HG02623 (cell line): ENCODE measurements around the gene MBTPS1.
"Not testable (repeated sequence)": the region's sequence is repeated elsewhere in the genome, so short reads cannot be mapped to it uniquely, and the experiment has no call there.

ENCODE experiments used
- ATAC-seq: cut with Tn5 transposase; IDR thresholded peaks from one replicate; pipeline ENCODE4 v1.9.1; 2021; ENCODE audit warnings: moderate library complexity; ENCODE audit not compliant: unreplicated experiment

The MBTPS1 gene

GRCh38 chr16:84137769-84138357, 21.1 kb upstream of the MBTPS1 start:
- no peak for ATAC-seq

GRCh38 chr16:84137287-84137686, 20.5 kb upstream of the MBTPS1 start:
- no peak for ATAC-seq

- no peak for ATAC-seq
Observed at GRCh38 chr16:84136331-84137125, 19.8 kb upstream of the MBTPS1 start.

GRCh38 chr16:84132527-84133285, 16.0 kb upstream of the MBTPS1 start:
- no peak for ATAC-seq

- ATAC-seq, result no peak
Observed at GRCh38 chr16:84131117-84131516, 14.4 kb upstream of the MBTPS1 start.

- no peak for ATAC-seq
Observed at GRCh38 chr16:84124257-84125073, 7.7 kb upstream of the MBTPS1 start.

GRCh38 chr16:84121007-84121406, 4.3 kb upstream of the MBTPS1 start:
- no peak for ATAC-seq

- no peak for ATAC-seq
Observed at GRCh38 chr16:84120023-84120422, 3.3 kb upstream of the MBTPS1 start.

- ATAC-seq, result no peak
Observed at GRCh38 chr16:84119368-84119767, 2.6 kb upstream of the MBTPS1 start.

GRCh38 chr16:84118315-84118714, 1.6 kb upstream of the MBTPS1 start:
- not testable (repeated sequence) for ATAC-seq

- ATAC-seq, result no peak
Observed at GRCh38 chr16:84117494-84117843, 727 bp upstream of the MBTPS1 start.

GRCh38 chr16:84115919-84116719, 623 bp downstream of the MBTPS1 start:
- ATAC-seq, result peak; percentile 23

- not testable (repeated sequence) for ATAC-seq
Observed at GRCh38 chr16:84111949-84112348, 4.8 kb downstream of the MBTPS1 start.

GRCh38 chr16:84111525-84111924, 5.2 kb downstream of the MBTPS1 start:
- no peak for ATAC-seq

- no peak for ATAC-seq
Observed at GRCh38 chr16:84110527-84110926, 6.2 kb downstream of the MBTPS1 start.

GRCh38 chr16:84109598-84110335, 7.0 kb downstream of the MBTPS1 start:
- no peak for ATAC-seq

- ATAC-seq, result no peak
Observed at GRCh38 chr16:84107921-84108320, 8.8 kb downstream of the MBTPS1 start.

GRCh38 chr16:84105948-84106740, 10.6 kb downstream of the MBTPS1 start:
- no peak for ATAC-seq

- ATAC-seq, result no peak
Observed at GRCh38 chr16:84105301-84105815, 11.4 kb downstream of the MBTPS1 start.
